Measurements from ENCODE around the gene BSN. TPM values are rescaled to one million over a fixed set of nuclear protein-coding genes. Genes with fewer than 3 reads are reported as not detected.

The BSN gene
- total RNA-seq, 1 donor from 2014 or later: 46.9 TPM

DNA sequence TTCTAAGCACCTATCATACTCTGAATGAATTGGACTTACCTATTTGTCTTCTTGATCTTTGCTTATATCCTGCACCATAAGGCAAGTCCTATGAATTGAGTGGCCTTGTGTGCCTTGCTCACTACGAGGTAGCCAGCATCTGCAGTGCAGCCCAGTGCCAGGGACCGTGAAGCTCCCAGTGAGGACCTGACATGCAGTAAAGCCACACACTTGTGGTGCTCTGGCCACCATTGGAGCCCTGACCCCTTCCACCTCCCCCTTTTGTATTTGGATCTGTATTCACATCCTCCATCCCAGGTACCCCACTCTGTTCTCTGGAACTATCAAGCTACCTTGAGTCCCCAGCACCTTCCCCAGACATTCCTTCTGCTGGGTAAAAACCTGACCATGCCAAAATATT is 52.1 kb downstream of the BSN start:
- H3K27me3 Mint-ChIP-seq (ENCODE audit: unreplicated experiment): no peaks in the 10 kb centered on the region
- peaks cover 21% of the 10 kb centered on the region for H3K4me1 Mint-ChIP-seq (ENCODE audit: low read depth, unreplicated experiment)
- H3K9me3 Mint-ChIP-seq (ENCODE audit: unreplicated experiment): peaks cover 5% of the 10 kb centered on the region
- no peak overlapping the region for H3K27ac Mint-ChIP-seq (ENCODE audit: unreplicated experiment)
- H3K36me3 Mint-ChIP-seq (ENCODE audit: unreplicated experiment): peaks cover 5% of the 10 kb centered on the region
- TF ChIP-seq CTCF (IDR thresholded peaks at IDR 0.05; ENCODE audit: partially characterized antibody, unreplicated experiment): no peak
- no peak overlapping the region for H3K4me3 Mint-ChIP-seq (ENCODE audit: unreplicated experiment)
- DNase-seq: no peak

DNA sequence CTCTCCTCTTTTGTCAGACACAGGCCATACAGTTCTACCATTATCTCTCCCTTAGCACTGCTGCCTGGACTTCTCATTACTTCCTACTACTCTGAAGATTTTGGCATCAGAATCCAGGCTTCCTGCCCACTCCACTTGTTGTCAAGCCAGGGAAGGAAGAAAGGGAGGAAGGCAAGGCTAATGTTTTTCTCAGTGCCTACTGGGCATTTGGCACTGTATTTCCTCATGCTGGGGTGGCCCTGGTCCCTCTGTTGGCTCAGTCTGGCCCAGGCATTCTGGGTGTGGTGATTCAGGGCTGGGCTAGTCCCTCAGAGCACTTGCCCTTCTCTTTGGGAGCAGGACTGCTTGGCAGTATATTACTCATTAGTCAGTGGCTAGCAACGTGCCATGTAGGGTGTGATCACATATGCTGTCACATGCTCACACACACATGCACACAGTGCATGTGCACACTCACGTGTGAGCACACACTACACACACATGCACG is 52.9 kb downstream of the BSN start:
- DNase-seq: no peak
- H3K9me3 Mint-ChIP-seq (ENCODE audit: unreplicated experiment): peaks cover 5% of the 10 kb centered on the region
- TF ChIP-seq CTCF (IDR thresholded peaks at IDR 0.05; ENCODE audit: partially characterized antibody, unreplicated experiment): no peak

DNA sequence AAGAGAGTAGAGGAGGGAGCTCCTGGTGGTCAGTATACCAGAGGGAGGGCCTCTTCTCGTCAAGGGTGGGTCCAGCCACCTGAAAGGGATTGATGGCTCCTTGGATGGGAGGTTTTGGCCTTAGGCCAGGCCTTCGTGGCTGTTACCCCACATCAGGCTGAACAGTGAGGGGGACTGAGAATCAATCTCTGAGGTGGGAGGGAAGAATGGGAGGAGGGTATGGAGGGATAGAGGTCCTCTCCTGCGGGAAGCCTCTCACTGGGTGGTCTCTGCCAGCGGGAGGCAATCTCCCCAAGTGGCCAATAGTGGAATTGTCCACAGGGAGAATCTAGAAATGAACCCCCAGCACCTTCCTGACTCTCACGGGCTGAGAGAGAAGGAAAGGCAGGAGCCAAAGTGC is 53.5 kb downstream of the BSN start:
- Mint-ChIP-seq H3K4me3 (ENCODE audit: unreplicated experiment) (no peak overlapping the region), H3K27ac (ENCODE audit: unreplicated experiment) (no peak overlapping the region), H3K9me3 (ENCODE audit: unreplicated experiment) (peaks cover 9% of the 10 kb centered on the region), H3K36me3 (ENCODE audit: unreplicated experiment) (peaks cover 11% of the 10 kb centered on the region), H3K27me3 (ENCODE audit: unreplicated experiment) (no peaks in the 10 kb centered on the region), H3K4me1 (ENCODE audit: low read depth, unreplicated experiment) (peaks cover 18% of the 10 kb centered on the region)
- TF ChIP-seq CTCF (IDR thresholded peaks at IDR 0.05; ENCODE audit: partially characterized antibody, unreplicated experiment): peak; percentile 56
- no peak for DNase-seq

More for the DNA sequence above, 52.9 kb downstream of the BSN start:
- peaks cover 5% of the 10 kb centered on the region for H3K36me3 Mint-ChIP-seq (ENCODE audit: unreplicated experiment)
- H3K27ac Mint-ChIP-seq (ENCODE audit: unreplicated experiment): no peak overlapping the region
- no peak overlapping the region for H3K4me3 Mint-ChIP-seq (ENCODE audit: unreplicated experiment)
- H3K27me3 Mint-ChIP-seq (ENCODE audit: unreplicated experiment): no peaks in the 10 kb centered on the region
- peaks cover 18% of the 10 kb centered on the region for H3K4me1 Mint-ChIP-seq (ENCODE audit: low read depth, unreplicated experiment)

DNA sequence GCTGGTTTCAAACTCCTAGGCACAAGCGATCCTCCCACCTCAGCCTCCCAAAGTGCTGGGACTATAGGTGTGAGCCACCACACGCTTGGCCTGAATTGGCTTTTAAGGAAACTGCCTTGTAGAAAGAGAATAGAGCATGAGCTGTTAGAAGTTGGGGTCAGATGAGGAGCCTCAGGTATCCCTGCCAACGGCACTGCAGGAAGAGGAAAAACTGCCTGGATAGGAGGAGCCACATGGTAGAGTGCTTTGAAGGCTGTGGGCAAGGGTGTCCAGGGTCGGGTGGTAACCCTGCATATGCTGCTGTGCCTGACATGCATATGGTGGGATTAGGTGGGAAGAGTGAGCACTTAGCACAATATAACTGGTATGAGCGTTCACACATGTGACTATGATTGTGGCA is 55.0 kb downstream of the BSN start:
- H3K9me3 Mint-ChIP-seq (ENCODE audit: unreplicated experiment): peaks cover 9% of the 10 kb centered on the region
- no peak for TF ChIP-seq CTCF (IDR thresholded peaks at IDR 0.05; ENCODE audit: partially characterized antibody, unreplicated experiment)
- peaks cover 12% of the 10 kb centered on the region for H3K36me3 Mint-ChIP-seq (ENCODE audit: unreplicated experiment)
- no peak for DNase-seq
- peak overlapping the region; percentile 64 for H3K27ac Mint-ChIP-seq (ENCODE audit: unreplicated experiment)
- no peaks in the 10 kb centered on the region for H3K27me3 Mint-ChIP-seq (ENCODE audit: unreplicated experiment)
- H3K4me1 Mint-ChIP-seq (ENCODE audit: low read depth, unreplicated experiment): peaks cover 18% of the 10 kb centered on the region
- peak overlapping the region; percentile 69 for H3K4me3 Mint-ChIP-seq (ENCODE audit: unreplicated experiment)

DNA sequence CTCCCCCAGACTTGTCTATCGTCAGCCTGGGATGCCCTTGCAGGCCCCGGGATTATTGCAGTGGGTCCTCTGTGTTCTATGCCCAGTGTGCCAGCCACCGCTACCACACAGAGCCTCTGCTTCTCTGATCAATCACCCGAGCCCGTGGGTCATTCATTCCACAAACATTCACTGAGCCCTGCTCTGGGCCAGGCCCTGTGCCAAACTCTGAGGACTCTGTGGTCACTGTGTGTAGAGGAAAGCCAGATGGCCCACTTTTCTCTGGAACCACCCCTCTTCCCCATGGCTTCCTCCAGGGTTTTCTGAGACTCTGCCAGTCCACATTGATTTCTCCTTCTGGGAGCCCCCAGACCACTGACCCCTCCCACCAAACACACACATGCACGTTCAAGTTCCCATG is 55.5 kb downstream of the BSN start:
- DNase-seq: no peak
- Mint-ChIP-seq H3K9me3 (ENCODE audit: unreplicated experiment) (peaks cover 9% of the 10 kb centered on the region), H3K4me3 (ENCODE audit: unreplicated experiment) (no peak overlapping the region), H3K4me1 (ENCODE audit: low read depth, unreplicated experiment) (peaks cover 21% of the 10 kb centered on the region), H3K27ac (ENCODE audit: unreplicated experiment) (no peak overlapping the region), H3K36me3 (ENCODE audit: unreplicated experiment) (peaks cover 11% of the 10 kb centered on the region), H3K27me3 (ENCODE audit: unreplicated experiment) (no peaks in the 10 kb centered on the region)
- TF ChIP-seq CTCF (IDR thresholded peaks at IDR 0.05; ENCODE audit: partially characterized antibody, unreplicated experiment): no peak

Data from glutamatergic neuron (in vitro differentiated cells).